Breast epithelium (tissue), 3 donors: ENCODE data around the gene METRNL.

Source experiments
- CTCF ChIP-seq, 3 donors: fragments of 450-650 bp; IDR thresholded peaks; one replicate each; pipeline ENCODE4 v1.5.1; 2016 to 2017; ENCODE audit warnings: antibody characterized with exemption in 3 of 3, mild to moderate bottlenecking in 3 of 3, moderate library complexity in 3 of 3
- POLR2AphosphoS5 ChIP-seq, 3 donors: sonication (generic); formaldehyde crosslinking; IDR thresholded peaks; one replicate each; pipeline ENCODE4 v1.6.1; 2017; ENCODE audit warnings: antibody characterized with exemption in 3 of 3

GRCh38 chr17:83089328-83090132, 10.1 kb downstream of the METRNL start:
- TF ChIP-seq CTCF (IDR thresholded peaks at IDR 0.05): no peak
- no peak for TF ChIP-seq POLR2AphosphoS5 (IDR thresholded peaks at IDR 0.05)
